ENCODE results near the gene SPTAN1.
"Not testable (repeated sequence)": the region's sequence is repeated elsewhere in the genome, so short reads cannot be mapped to it uniquely, and the experiment has no call there.

Gene SPTAN1

DNA sequence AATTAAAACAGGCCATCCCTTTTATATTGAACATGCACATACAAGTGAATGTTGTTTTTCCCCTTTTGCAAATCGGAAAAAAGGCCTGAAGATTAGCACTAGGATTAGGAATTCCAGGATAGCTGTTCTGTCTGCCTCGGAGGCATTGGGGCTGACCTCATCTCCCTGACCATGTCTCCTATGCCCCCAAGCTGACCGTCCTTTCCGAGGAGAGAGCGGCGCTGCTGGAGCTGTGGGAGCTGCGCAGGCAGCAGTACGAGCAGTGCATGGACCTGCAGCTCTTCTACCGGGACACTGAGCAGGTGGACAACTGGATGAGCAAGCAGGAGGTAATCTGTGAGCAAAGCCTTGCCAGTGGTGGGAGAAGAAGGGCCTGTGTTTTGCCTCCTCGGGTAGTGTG, 28.3 kb downstream of the SPTAN1 start:
- Histone ChIP-seq H3K4me3 (ENCODE audit: low read depth, low read length) (no peak overlapping the region), H4K8ac (ENCODE audit: low read depth, low read length) (no peak overlapping the region), H2BK5ac (ENCODE audit: low read depth, low read length, poor library complexity) (no peak overlapping the region), H3K23ac (ENCODE audit: low read length) (no peak overlapping the region), H3K27ac (ENCODE audit: low read depth, low read length) (no peak overlapping the region), H3K4ac (ENCODE audit: low read depth, low read length) (no peak overlapping the region), H3K9me3 (ENCODE audit: insufficient read depth, low read depth, low read length) (no peaks in the 10 kb centered on the region), H2AFZ (ENCODE audit: insufficient read depth, low read length, poor library complexity) (no peak overlapping the region), H4K91ac (ENCODE audit: low read depth, low read length) (no peak overlapping the region), H2BK120ac (ENCODE audit: insufficient read depth, low read length, poor library complexity) (no peak overlapping the region), H2BK12ac (ENCODE audit: low read length) (no peak overlapping the region), H3K27me3 (ENCODE audit: insufficient read depth, low read length) (no peaks in the 10 kb centered on the region), H3K36me3 (ENCODE audit: control insufficient read depth in 1 of 2, insufficient read depth in 2 of 2, low read length in 2 of 2) (peaks cover 44 to 78% of the 10 kb centered on the region in 2 experiments), H3K79me2 (ENCODE audit: control insufficient read depth, insufficient read depth, low read length, poor library complexity) (no peaks in the 10 kb centered on the region), H3K14ac (ENCODE audit: low read length) (no peak overlapping the region), H3K4me1 (ENCODE audit: control insufficient read depth in 1 of 2, insufficient read depth in 2 of 2, low read length in 2 of 2) (no peaks in the 10 kb centered on the region), H2AK5ac (ENCODE audit: low read length) (no peak overlapping the region), H3K9ac (ENCODE audit: low read length) (no peak overlapping the region), H3K18ac (ENCODE audit: low read length) (no peak overlapping the region), H3K79me1 (ENCODE audit: low read length) (no peaks in the 10 kb centered on the region), H4K12ac (ENCODE audit: low read depth, low read length) (no peak overlapping the region), H3K4me2 (ENCODE audit: low read length) (no peak overlapping the region)
- WGBS (ENCODE audit: extremely low coverage, insufficient coverage, insufficient read length) = no CpG with 5 or more reads among the region's 10 CpGs
- DNase-seq = peak; percentile 68 to 72

DNA sequence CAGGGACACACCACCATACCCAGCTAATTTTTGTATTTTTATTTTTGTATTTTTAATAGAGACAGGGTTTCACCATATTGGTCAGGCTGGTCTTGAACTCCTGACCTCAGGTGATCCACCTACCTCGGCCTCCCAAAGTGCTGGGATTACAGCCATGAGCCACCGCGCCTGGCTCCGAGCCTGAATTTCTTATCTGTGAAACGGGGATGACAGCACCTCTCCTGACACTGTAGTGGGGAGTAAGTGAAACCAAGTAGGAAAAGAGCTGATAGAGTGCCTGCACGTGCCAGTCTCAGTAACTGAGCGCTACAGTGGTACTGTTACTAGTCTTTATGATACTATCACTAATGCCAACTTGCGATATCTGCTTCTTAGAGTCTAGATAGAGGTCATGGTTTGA, 32.8 kb downstream of the SPTAN1 start:
- H3K79me2 ChIP-seq (ENCODE audit: control insufficient read depth, insufficient read depth, low read length, poor library complexity); H3K27me3 ChIP-seq (ENCODE audit: insufficient read depth, low read length); H2BK120ac ChIP-seq (ENCODE audit: insufficient read depth, low read length, poor library complexity); H3K18ac ChIP-seq (ENCODE audit: low read length); H2AK5ac ChIP-seq (ENCODE audit: low read length); H3K4me2 ChIP-seq (ENCODE audit: low read length); H3K14ac ChIP-seq (ENCODE audit: low read length); H4K8ac ChIP-seq (ENCODE audit: low read depth, low read length); H3K27ac ChIP-seq (ENCODE audit: low read depth, low read length); DNase-seq; H4K12ac ChIP-seq (ENCODE audit: low read depth, low read length); H3K9me3 ChIP-seq (ENCODE audit: insufficient read depth, low read depth, low read length); H3K23ac ChIP-seq (ENCODE audit: low read length); H4K91ac ChIP-seq (ENCODE audit: low read depth, low read length); H2AFZ ChIP-seq (ENCODE audit: insufficient read depth, low read length, poor library complexity); H2BK12ac ChIP-seq (ENCODE audit: low read length); H3K4ac ChIP-seq (ENCODE audit: low read depth, low read length); H3K4me1 ChIP-seq (ENCODE audit: control insufficient read depth in 1 of 2, insufficient read depth in 2 of 2, low read length in 2 of 2); H2BK5ac ChIP-seq (ENCODE audit: low read depth, low read length, poor library complexity); H3K79me1 ChIP-seq (ENCODE audit: low read length); H3K4me3 ChIP-seq (ENCODE audit: low read depth, low read length); H3K9ac ChIP-seq (ENCODE audit: low read length): not testable (repeated sequence)
- no CpG with 5 or more reads among the region's 8 CpGs for WGBS (ENCODE audit: extremely low coverage, insufficient coverage, insufficient read length)
- H3K36me3 ChIP-seq (ENCODE audit: control insufficient read depth in 1 of 2, insufficient read depth in 2 of 2, low read length in 2 of 2) = peaks cover 50 to 75% of the 10 kb centered on the region in 2 experiments

DNA sequence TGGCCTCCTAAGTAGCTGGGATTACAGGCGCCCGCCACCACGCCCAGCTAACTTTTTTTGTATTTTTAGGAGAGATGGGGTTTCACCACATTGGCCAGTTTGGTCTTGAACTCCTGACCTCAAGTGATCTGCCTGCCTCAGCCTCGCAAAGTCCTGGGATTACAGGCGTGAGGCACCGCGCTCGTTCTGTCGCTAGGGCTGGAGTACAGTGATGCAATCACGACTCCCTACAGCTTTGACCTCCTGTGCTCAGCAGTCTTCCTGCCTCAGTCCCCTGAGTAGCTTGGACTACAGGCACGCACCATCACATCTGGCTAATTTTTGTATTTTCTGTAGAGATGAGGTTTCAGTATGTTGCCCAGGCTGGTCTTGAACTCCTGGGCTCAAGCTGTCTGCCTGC, 34.5 kb downstream of the SPTAN1 start:
- H4K8ac ChIP-seq (ENCODE audit: low read depth, low read length); H2BK12ac ChIP-seq (ENCODE audit: low read length); H3K27ac ChIP-seq (ENCODE audit: low read depth, low read length); H3K23ac ChIP-seq (ENCODE audit: low read length); H3K4me1 ChIP-seq (ENCODE audit: control insufficient read depth in 1 of 2, insufficient read depth in 2 of 2, low read length in 2 of 2); DNase-seq; H3K4me2 ChIP-seq (ENCODE audit: low read length); H3K9ac ChIP-seq (ENCODE audit: low read length); H2AK5ac ChIP-seq (ENCODE audit: low read length); H2BK120ac ChIP-seq (ENCODE audit: insufficient read depth, low read length, poor library complexity); H2BK5ac ChIP-seq (ENCODE audit: low read depth, low read length, poor library complexity); H3K4me3 ChIP-seq (ENCODE audit: low read depth, low read length); H3K18ac ChIP-seq (ENCODE audit: low read length); H3K9me3 ChIP-seq (ENCODE audit: insufficient read depth, low read depth, low read length); H4K12ac ChIP-seq (ENCODE audit: low read depth, low read length); H3K27me3 ChIP-seq (ENCODE audit: insufficient read depth, low read length); H3K14ac ChIP-seq (ENCODE audit: low read length); H4K91ac ChIP-seq (ENCODE audit: low read depth, low read length); H3K79me2 ChIP-seq (ENCODE audit: control insufficient read depth, insufficient read depth, low read length, poor library complexity); H2AFZ ChIP-seq (ENCODE audit: insufficient read depth, low read length, poor library complexity); H3K4ac ChIP-seq (ENCODE audit: low read depth, low read length); H3K79me1 ChIP-seq (ENCODE audit: low read length): not testable (repeated sequence)
- WGBS (ENCODE audit: extremely low coverage, insufficient coverage, insufficient read length) = no CpG with 5 or more reads among the region's 11 CpGs
- H3K36me3 ChIP-seq (ENCODE audit: control insufficient read depth in 1 of 2, insufficient read depth in 2 of 2, low read length in 2 of 2) = peaks cover 57 to 80% of the 10 kb centered on the region in 2 experiments

DNA sequence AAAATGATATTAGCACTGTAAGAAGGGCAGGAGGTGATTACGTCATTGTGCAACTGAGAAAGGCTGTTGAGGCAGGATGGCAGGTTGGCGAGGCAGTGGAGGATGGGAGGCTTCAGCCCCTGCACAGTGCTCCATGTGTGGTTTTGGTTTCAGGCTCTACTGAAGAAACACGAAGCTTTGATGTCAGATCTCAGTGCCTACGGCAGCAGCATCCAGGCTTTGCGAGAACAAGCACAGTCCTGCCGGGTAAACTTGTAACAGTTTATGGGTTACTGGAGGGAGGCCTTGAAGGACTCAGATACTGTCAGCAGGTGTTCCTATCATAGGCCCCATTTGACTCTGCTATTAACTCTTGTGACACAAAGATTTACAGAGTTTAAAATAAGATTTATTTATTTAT, 35.1 kb downstream of the SPTAN1 start:
- H4K91ac ChIP-seq (ENCODE audit: low read depth, low read length) = no peak overlapping the region
- H2BK120ac ChIP-seq (ENCODE audit: insufficient read depth, low read length, poor library complexity) = no peak overlapping the region
- no peak overlapping the region for H3K4ac ChIP-seq (ENCODE audit: low read depth, low read length)
- no peaks in the 10 kb centered on the region for H3K27me3 ChIP-seq (ENCODE audit: insufficient read depth, low read length)
- H2AFZ ChIP-seq (ENCODE audit: insufficient read depth, low read length, poor library complexity) = no peak overlapping the region
- WGBS (ENCODE audit: extremely low coverage, insufficient coverage, insufficient read length) = no CpG with 5 or more reads among the region's 6 CpGs
- H3K9ac ChIP-seq (ENCODE audit: low read length) = no peak overlapping the region
- no peak overlapping the region for H4K8ac ChIP-seq (ENCODE audit: low read depth, low read length)
- no peak overlapping the region for H3K23ac ChIP-seq (ENCODE audit: low read length)
- no peak overlapping the region for H3K4me3 ChIP-seq (ENCODE audit: low read depth, low read length)
- DNase-seq = no peak
- no peaks in the 10 kb centered on the region for H3K79me1 ChIP-seq (ENCODE audit: low read length)
- peaks cover 60 to 78% of the 10 kb centered on the region in 2 experiments for H3K36me3 ChIP-seq (ENCODE audit: control insufficient read depth in 1 of 2, insufficient read depth in 2 of 2, low read length in 2 of 2)
- no peaks in the 10 kb centered on the region for H3K79me2 ChIP-seq (ENCODE audit: control insufficient read depth, insufficient read depth, low read length, poor library complexity)
- H3K9me3 ChIP-seq (ENCODE audit: insufficient read depth, low read depth, low read length) = peaks cover 1% of the 10 kb centered on the region
- H3K4me1 ChIP-seq (ENCODE audit: control insufficient read depth in 1 of 2, insufficient read depth in 2 of 2, low read length in 2 of 2) = no peaks in the 10 kb centered on the region
- no peak overlapping the region for H2AK5ac ChIP-seq (ENCODE audit: low read length)
- no peak overlapping the region for H2BK5ac ChIP-seq (ENCODE audit: low read depth, low read length, poor library complexity)
- H3K18ac ChIP-seq (ENCODE audit: low read length) = no peak overlapping the region
- no peak overlapping the region for H3K14ac ChIP-seq (ENCODE audit: low read length)
- no peak overlapping the region for H3K4me2 ChIP-seq (ENCODE audit: low read length)
- H2BK12ac ChIP-seq (ENCODE audit: low read length) = no peak overlapping the region
- no peak overlapping the region for H4K12ac ChIP-seq (ENCODE audit: low read depth, low read length)
- H3K27ac ChIP-seq (ENCODE audit: low read depth, low read length) = no peak overlapping the region
